Smooth muscle cell (in vitro differentiated cells): Measurements from ENCODE around the gene ERBB4. TPM values are rescaled to one million over a fixed set of nuclear protein-coding genes. Genes with fewer than 3 reads are reported as not detected.
A peak's percentile ranks its signal among the peaks of the same experiment; 100 is the strongest.

Experiments
- DNase-seq: peaks from one replicate; lab custom pipeline; 2025; ENCODE audit not compliant: unreplicated experiment; lab: John Stamatoyannopoulos, UW
- H2AFZ ChIP-seq: fragments of 200-600 bp; sonication (generic); 2 replicates; pipeline ENCODE4 v1.6.0; 2016; ENCODE audit warnings: antibody characterized with exemption, low read depth, mild to moderate bottlenecking
- H3F3A ChIP-seq: fragments of 200-600 bp; sonication (generic); 2 replicates; pipeline ENCODE4 v1.6.0; 2017; ENCODE audit warnings: antibody characterized with exemption, low read depth
- H3K27ac ChIP-seq: fragments of 200-600 bp; sonication (generic); 2 replicates; pipeline ENCODE4 v1.5.1; 2016; ENCODE audit warnings: low read depth, mild to moderate bottlenecking
- H3K27me3 ChIP-seq: fragments of 200-600 bp; sonication (generic); 2 replicates; pipeline ENCODE4 v1.6.1; 2016; ENCODE audit warnings: low read depth, mild to moderate bottlenecking
- H3K36me3 ChIP-seq: fragments of 200-600 bp; sonication (generic); 2 replicates; pipeline ENCODE4 v1.5.1; 2016; ENCODE audit warnings: low read depth
- H3K4me1 ChIP-seq: fragments of 200-600 bp; sonication (generic); 2 replicates; pipeline ENCODE4 v1.5.1; 2016; ENCODE audit warnings: low read depth
- H3K4me2 ChIP-seq: fragments of 200-600 bp; sonication (generic); 2 replicates; pipeline ENCODE4 v1.6.0; 2016; ENCODE audit warnings: mild to moderate bottlenecking
- H3K4me3 ChIP-seq: fragments of 200-600 bp; sonication (generic); 2 replicates; pipeline ENCODE4 v1.5.1; 2016; ENCODE audit warnings: mild to moderate bottlenecking
- H3K79me2 ChIP-seq: fragments of 200-600 bp; sonication (generic); 2 replicates; pipeline ENCODE4 v1.6.0; 2016; ENCODE audit warnings: low read depth, mild to moderate bottlenecking
- H3K9ac ChIP-seq: fragments of 200-600 bp; sonication (generic); 2 replicates; pipeline ENCODE4 v1.6.0; 2016; ENCODE audit warnings: low read depth
- H3K9me3 ChIP-seq: fragments of 200-600 bp; sonication (generic); replicated peaks from 2 replicates; pipeline ENCODE4 v1.5.1; 2016; ENCODE audit warnings: low read depth
- H4K20me1 ChIP-seq: fragments of 200-600 bp; sonication (generic); 2 replicates; pipeline ENCODE4 v1.6.0; 2016; ENCODE audit warnings: low read depth
- WGBS: methylation state at CpG from one replicate; pipeline ENCODE4 v1.1.7; 2016; ENCODE audit warnings: low lambda C conversion rate; 5-methylcytosine and 5-hydroxymethylcytosine counted together
- polyA plus RNA-seq: library from polyadenylated mRNA; unstranded; fragments of >200 nt; fragmentation: Nextera tagmentation; extraction: Ambion mirVana; gene quantifications from 2 replicates; pipeline ENCODE4 v1.2.1, GENCODE V29; 2016
- total RNA-seq: library from RNA; depleted of rRNA; stranded (reverse); fragments of >200 nt; gene quantifications from 2 replicates; pipeline ENCODE4 v1.2.3, GENCODE V29; 2014
- TF ChIP-seq, protein P1 (sequence below): fragments of 200-600 bp; sonication (generic); IDR thresholded peaks from 2 replicates; pipeline ENCODE4 v1.5.1; 2017; ENCODE audit warnings: borderline replicate concordance, mild to moderate bottlenecking, antibody characterized with exemption; ENCODE audit not compliant: insufficient read depth, poor library complexity, severe bottlenecking

Gene ERBB4
- total and polyA plus RNA-seq, 2 experiments from 2014 or later, result 0.67 TPM; not detected in 1

DNA sequence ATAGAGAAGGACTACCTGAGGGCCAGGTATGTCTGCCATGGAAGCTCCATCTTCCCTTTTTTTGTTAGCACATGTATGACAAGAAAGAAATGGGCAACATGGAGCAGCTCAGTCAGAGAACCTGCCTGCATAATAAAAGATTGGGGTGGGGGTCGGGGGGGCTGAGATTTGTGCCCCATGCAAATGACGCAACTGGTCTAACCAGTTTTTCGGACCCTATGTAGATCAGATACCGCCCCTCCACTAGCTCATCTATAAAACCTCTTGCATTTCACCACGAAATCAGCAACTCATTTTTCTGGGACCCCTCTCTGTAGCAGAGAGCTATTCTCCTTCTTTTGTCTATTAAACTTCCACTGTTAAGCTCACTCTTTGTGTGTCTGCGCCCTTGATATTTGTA lies 657.2 kb downstream of the ERBB4 start:
- Histone ChIP-seq H4K20me1 (no peaks in the 10 kb centered on the region), H3K4me3 (no peak overlapping the region), H3K27me3 (no peaks in the 10 kb centered on the region), H2AFZ (no peak overlapping the region), H3K27ac (no peak overlapping the region), H3F3A (no peaks in the 10 kb centered on the region), H3K9ac (no peak overlapping the region), H3K36me3 (no peaks in the 10 kb centered on the region), H3K9me3 (no peaks in the 10 kb centered on the region), H3K4me2 (no peak overlapping the region), H3K4me1 (no peaks in the 10 kb centered on the region), H3K79me2 (no peaks in the 10 kb centered on the region)
- WGBS, result 74% methylated on average over 6 of the region's 6 CpGs
- TF ChIP-seq, protein P1, sequence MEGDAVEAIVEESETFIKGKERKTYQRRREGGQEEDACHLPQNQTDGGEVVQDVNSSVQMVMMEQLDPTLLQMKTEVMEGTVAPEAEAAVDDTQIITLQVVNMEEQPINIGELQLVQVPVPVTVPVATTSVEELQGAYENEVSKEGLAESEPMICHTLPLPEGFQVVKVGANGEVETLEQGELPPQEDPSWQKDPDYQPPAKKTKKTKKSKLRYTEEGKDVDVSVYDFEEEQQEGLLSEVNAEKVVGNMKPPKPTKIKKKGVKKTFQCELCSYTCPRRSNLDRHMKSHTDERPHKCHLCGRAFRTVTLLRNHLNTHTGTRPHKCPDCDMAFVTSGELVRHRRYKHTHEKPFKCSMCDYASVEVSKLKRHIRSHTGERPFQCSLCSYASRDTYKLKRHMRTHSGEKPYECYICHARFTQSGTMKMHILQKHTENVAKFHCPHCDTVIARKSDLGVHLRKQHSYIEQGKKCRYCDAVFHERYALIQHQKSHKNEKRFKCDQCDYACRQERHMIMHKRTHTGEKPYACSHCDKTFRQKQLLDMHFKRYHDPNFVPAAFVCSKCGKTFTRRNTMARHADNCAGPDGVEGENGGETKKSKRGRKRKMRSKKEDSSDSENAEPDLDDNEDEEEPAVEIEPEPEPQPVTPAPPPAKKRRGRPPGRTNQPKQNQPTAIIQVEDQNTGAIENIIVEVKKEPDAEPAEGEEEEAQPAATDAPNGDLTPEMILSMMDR, result no peak
- DNase-seq, result no peak

DNA sequence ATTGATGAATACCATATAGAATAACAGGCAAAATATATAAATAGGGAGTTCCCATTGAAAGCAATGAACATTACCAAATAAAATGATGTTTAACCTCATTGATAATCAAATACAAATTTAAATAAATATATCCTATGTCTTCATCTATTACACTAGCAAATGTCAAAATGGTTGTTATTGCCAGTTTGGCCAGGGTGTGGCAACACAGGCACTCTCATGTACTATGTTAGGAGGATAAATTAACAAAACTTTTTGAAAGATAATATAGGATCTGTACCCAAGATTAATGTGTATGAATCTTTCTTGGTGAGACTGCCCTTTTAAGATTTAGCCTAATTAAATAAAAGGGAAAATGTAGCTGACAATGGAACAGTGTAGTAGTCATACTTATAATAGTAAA lies 659.3 kb downstream of the ERBB4 start:
- Histone ChIP-seq H3K4me1 (no peaks in the 10 kb centered on the region), H3F3A (no peaks in the 10 kb centered on the region), H3K36me3 (no peaks in the 10 kb centered on the region), H3K9me3 (no peaks in the 10 kb centered on the region), H3K27me3 (no peaks in the 10 kb centered on the region), H3K4me2 (no peak overlapping the region), H4K20me1 (no peaks in the 10 kb centered on the region), H3K4me3 (no peak overlapping the region), H3K9ac (no peak overlapping the region), H3K79me2 (no peaks in the 10 kb centered on the region), H2AFZ (no peak overlapping the region), H3K27ac (no peak overlapping the region)
- TF ChIP-seq, protein P1, result peak; percentile 35
- DNase-seq, result no peak

DNA sequence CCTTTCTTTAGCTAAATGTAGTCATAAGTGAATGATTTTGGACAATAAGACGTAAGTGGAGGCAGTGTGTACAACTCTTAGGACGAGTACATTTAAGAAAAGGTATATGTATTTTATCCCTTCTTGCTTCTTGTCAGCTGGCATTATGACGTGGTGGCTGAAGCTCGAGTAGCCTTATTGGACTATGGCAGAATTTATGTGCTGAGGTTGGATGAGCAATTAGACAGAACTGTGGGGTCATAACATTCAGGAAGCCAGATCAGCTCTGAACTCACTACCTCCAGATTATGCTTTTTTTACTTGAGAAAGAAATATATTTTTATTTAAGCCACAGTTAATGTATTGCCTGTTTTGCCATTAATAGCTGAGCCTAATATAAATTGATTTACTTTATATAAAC lies 661.5 kb downstream of the ERBB4 start:
- no peaks in the 10 kb centered on the region for H3K27me3 ChIP-seq
- no peak overlapping the region for H3K4me2 ChIP-seq
- no peak overlapping the region for H3K27ac ChIP-seq
- H3K9ac ChIP-seq, result no peak overlapping the region
- H3K4me1 ChIP-seq, result no peaks in the 10 kb centered on the region
- H3K9me3 ChIP-seq, result no peaks in the 10 kb centered on the region
- 87% methylated on average over 4 of the region's 4 CpGs for WGBS
- H3K36me3 ChIP-seq, result no peaks in the 10 kb centered on the region
- no peak for DNase-seq
- no peaks in the 10 kb centered on the region for H3F3A ChIP-seq
- no peak overlapping the region for H3K4me3 ChIP-seq
- H2AFZ ChIP-seq, result no peak overlapping the region
- TF ChIP-seq, protein P1, result no peak
- H4K20me1 ChIP-seq, result no peaks in the 10 kb centered on the region
- H3K79me2 ChIP-seq, result no peaks in the 10 kb centered on the region

DNA sequence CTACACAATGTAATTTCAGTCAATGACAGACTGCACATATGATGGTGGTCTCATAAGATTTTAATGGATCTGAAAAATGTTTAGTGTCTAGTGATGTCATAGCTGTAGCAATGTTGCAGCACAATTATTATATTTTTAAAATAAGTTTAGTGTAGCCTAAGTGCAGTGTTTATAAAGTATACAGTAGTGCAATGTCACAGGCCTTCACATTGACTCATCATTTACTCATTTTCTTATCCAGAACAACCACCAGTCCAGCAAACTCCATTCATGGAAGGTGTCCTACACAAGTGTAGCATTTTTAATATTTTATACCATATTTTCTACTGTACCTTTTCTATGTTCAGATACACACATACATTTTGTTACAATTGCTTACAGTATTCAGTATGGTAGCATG lies 663.1 kb downstream of the ERBB4 start:
- no peaks in the 10 kb centered on the region for H3K4me1 ChIP-seq
- H2AFZ ChIP-seq, result no peak overlapping the region

More for the DNA sequence above, 663.1 kb downstream of the ERBB4 start:
- no peak overlapping the region for H3K27ac ChIP-seq
- no peaks in the 10 kb centered on the region for H3K9me3 ChIP-seq
- no peaks in the 10 kb centered on the region for H4K20me1 ChIP-seq
- H3K4me3 ChIP-seq, result no peak overlapping the region
- DNase-seq, result no peak
- no peaks in the 10 kb centered on the region for H3K79me2 ChIP-seq
- no peak overlapping the region for H3K4me2 ChIP-seq
- TF ChIP-seq, protein P1, result no peak
- H3F3A ChIP-seq, result no peaks in the 10 kb centered on the region
- H3K27me3 ChIP-seq, result no peaks in the 10 kb centered on the region
- no peaks in the 10 kb centered on the region for H3K36me3 ChIP-seq
- no peak overlapping the region for H3K9ac ChIP-seq
